Stimulated activated CD8-positive, alpha-beta memory T cell treated with anti-CD3 and anti-CD28 coated beads, Interleukin-15, amount 100 ng/mL, for 48 hours (primary cell): Measurements from ENCODE around the gene ITGA6.
"Not testable (repeated sequence)": the region's sequence is repeated elsewhere in the genome, so short reads cannot be mapped to it uniquely, and the experiment has no call there.

Experiments
- DNase-seq, 2 donors: peaks; one replicate each; pipeline ENCODE4 v3.0.0-alpha.2; 2020; ENCODE audit warnings: low read depth in 2 of 2

The ITGA6 gene

DNA sequence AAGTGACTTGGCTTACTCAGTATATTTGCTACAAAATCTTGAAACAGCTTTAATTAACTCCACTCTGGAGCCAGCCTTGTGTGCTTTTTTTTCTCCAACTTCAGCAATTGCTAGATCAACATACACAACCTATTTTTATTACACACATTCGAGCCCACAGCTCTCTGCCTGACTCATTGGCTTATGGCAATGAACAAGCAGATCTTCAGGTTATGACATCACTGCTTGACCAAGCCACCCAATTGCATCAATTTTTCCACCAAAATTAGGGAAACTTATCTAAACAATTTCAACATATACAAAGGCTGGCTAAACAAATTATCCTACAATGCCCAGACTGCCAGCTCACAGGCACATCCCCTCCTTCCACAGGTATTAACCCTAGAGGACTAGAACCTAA lies 88.9 kb downstream of the ITGA6 start:
- no peak for DNase-seq

DNA sequence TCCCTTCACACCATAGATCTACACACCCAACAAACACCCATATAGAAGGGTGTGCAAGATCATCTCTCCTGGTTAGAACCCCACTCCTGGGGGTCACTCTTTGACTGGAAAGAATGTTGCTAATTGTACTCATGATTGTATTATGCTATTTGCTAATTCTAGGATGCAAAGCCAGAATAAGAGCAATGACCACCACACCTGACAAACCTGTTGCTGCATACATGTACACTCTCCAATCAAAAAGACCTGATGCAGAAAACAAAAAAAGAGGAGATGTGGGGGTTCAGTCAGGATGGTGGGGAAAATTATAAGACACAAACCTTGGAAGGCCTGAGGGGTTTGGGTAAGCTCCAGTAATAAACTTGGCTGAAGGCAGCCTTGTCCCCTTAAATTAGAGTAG lies 91.6 kb downstream of the ITGA6 start:
- DNase-seq, result no peak

DNA sequence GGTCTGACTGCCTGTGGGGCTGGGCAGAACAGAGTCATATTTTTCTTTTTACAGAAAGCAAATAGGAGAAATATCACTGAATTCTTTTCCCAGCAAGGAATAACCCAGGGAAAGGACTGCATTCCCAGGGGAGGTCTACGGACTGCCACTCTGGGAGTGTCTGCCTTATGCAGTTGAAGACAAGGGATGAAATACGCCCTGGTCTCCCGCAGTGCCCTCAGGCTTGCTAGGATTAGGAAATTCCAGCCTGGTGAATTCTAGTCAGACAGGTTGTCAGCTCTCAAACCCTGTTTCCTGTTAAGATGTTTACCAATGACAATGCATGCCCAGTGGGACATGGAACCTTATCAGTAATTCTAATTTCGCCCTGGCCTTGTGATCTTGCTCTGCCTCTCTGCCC lies 98.2 kb downstream of the ITGA6 start:
- DNase-seq, result no peak

DNA sequence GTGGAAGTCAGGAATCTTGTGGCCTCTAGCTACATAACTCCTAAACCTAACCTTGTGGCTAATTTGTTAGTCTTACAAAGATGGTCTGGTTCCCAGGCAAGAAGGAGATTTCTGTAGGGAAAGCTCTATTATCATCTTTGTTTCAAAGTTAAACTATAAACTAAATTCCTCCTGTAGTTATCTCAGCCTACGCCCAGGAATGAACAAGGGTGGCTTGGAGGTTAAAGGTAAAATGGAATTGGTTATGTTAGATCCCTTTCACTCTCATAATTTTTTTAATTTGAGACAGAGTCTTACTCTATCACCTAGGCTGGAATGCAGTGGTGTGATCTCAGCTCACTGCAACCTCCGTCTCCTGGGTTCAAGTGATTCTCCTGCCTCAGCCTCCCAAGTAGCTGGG lies 103.9 kb downstream of the ITGA6 start:
- no peak for DNase-seq

DNA sequence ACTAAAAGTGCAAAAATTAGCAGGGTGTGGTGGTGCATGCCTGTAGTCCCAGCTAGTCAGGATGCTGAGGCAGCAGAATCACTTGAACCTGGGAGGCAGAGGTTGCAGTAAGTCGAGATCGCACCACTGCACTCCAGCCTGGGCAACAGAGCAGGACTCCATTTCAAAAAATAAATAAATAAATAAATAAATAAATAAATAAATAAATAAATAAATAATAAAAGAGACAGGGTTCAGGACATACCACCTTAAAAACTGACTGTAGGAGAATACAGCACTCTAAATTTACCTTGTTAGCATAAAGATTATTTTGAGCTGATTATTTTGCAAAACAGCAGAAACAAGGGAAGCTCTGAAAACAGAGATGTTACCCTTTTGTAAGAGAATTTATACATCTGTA lies 105.1 kb downstream of the ITGA6 start:
- DNase-seq, result not testable (repeated sequence)

DNA sequence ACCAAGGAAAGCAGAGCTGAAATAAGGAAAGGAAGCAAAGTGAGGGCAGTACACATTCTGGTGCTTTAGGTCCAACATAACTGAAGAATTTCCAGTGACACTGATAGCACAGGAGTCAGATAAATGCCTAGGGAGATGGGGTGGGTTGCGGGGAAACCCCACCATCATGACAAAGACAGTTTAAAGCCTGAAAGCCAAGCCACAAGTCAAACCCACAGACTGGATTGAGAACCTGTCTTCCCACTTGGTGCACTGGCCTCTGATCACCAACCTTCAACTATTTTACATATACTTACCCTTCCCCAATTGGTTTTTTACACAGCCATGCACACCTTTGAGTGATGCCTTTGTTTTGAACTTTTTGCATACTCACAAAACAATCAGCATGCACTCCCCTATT lies 106.3 kb downstream of the ITGA6 start:
- no peak for DNase-seq

DNA sequence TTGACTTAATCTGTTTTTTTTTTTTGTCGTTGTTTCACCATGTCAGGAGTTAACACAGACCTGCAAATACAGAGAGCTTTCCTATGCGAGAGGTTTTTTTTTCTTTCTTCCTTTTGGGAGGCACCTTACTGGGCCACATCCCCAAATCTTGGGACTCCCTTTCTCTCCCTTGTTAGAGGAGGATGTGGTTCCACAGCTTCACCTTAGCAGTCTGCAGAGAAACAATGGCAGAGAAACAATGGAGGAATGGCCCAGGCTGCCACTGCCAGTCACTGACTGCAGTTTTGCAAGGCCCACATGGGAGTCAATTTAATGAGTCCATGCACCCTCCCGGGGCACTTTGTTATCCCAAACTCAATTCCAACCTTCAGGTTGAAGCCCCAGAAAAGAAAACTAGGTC lies 107.7 kb downstream of the ITGA6 start:
- DNase-seq, result no peak

DNA sequence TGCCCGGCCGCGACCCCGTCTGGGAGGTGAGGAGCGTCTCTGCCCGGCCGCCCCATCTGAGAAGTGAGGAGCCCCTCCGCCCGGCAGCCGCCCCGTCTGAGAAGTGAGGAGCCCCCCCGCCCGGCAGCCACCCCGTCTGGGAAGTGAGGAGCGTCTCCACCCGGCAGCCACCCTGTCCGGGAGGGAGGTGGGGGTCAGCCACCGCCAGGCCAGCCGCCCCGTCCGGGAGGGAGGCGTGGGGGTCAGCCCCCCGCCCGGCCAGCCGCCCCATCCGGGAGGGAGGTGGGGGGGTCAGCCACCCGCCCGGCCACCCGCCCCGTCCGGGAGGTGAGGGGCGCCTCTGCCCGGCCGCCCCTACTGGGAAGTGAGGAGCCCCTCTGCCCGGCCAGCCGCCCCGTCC lies 110.5 kb downstream of the ITGA6 start:
- not testable (repeated sequence) for DNase-seq

DNA sequence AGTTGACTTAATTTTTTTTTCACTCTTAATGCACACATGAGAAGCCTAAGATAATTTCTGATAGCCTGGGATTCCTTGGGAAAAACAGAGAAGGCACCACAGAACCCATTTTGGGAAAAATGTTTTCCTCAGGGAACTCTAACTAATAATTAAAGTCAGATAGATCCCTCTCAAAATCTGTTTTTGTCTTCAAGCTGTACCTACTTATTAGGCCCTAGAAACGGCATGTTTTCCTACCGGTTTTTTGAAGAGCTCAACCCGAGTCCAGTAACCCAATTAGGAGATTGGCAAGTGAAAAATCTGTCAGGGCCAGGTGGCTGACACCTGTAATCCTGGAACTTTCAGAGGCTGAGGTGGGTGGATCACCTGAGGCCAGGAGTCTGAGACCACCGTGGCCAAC lies 112.4 kb downstream of the ITGA6 start:
- DNase-seq, result no peak

DNA sequence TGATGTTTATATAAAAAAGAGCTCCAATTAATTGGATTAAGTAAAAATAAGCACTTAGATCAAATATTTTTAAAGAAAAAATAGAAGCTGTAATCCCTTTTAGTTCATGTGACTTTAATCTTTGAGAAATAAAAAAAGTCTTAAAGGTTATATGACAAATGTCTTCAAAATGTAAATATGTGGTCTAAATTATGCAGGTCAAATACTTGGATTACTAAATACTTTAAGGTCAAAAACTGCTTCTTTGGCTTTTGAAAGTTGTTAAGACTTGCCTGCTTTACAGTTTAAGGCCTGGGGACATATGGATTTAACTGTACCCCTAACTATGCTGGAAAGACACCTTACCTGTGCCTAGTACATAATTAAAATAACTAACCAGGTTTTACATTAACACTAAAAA lies 113.0 kb downstream of the ITGA6 start:
- DNase-seq, result no peak

DNA sequence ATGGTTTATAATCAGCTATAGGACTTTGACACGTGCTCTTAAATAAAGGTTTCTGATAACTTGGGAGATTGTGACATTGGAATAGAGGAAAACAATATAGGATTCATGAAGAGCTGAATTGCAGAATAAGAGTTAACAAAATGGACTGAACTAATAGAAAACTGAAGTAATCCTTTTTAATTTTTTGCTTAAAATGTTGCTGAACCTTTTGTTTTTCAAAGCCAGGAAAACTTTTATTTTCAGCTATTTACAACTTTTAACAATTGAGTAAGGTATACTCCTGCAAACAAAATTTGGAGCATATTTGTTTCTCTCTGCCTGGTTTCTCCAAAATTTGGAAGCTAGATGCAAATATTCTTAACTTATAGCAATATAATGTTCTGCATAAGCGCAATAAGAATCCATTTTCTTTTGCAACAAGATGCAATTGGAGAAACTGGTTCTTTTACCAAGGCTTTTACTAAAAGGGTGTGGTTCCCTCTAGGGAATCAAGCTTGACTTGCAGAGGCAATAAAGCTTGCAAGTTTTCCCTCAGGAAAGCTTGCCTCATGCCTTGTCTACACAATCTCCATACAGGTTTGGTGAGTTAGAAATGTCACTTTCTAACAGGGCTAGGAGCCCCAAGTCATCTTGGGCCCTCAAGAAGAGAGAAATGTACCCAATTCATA lies 118.2 kb downstream of the ITGA6 start:
- DNase-seq, result no peak

DNA sequence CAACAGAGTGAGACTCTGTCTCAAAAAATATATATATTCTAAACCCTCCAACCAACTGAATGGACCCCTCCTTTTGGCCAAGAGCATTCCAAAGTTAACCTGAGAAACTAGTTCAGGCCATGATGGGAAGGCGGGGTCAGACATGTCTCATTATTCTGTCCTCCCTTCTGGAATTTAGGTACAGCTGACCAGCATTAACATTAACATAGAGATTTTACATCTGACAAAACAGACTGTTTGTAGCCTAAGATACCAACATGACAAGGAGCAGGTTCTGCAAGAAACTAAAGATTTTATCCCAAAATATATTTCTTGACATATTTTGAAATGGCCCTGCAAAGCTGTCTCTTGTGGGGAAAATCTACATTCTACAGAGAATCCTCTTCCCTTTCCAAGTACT lies 121.7 kb downstream of the ITGA6 start:
- DNase-seq, result no peak

DNA sequence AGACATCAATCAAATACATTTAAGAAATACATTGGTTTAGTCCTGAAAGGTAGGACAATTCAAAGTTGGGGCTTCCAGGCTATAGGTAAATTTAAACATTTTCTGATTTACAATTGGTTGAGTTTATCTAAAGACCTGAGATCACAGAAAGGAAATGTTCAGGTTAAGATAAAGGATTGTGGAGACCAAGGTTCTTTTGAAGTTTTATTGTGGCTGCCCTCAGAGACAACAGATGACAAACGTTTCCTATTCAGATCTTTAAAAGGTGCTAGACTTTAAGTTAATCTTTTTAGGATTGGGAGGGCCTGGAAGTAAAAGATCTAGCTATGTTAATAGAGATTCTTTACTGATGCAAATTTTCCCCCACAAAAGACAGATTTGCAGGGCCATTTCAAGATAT lies 122.4 kb downstream of the ITGA6 start:
- DNase-seq, result not testable (repeated sequence)

DNA sequence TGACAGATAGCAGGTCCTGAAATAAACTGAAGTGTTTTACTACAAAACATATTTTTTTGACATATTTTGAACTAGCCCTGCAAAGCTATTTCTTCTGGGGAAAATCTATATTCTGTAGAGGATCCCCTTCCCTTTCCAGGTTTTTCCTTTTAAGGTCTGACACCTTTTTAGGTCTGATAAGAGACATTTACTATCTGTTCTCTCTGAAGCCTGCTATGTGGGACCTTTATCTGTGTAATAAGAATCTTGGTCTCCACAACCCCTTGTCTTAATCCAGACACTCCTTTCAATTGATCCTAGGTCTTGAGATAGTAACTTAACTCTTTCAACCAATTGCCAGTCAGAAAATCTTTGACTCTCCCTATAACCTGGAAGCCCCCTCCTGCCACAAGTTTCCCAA lies 123.0 kb downstream of the ITGA6 start:
- no peak for DNase-seq

DNA sequence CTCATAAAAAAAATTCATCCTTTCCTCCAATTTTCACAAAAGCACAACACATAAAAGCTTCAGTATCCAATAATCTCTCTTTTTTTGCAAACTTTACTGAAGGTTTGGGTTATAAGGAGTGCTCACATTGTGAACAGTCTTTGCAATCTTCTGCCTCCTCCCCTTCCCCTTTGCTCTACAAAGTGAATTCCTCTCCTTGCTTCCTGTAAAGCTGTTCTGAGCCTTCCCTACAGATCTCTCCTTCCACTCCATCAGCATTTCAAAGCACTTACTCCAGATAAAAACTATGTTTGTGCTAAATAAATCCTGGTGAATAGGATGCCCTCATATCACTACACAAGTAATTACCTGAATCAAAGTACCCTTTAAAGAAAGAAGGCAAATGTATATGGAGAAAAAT lies 123.9 kb downstream of the ITGA6 start:
- DNase-seq, result no peak

DNA sequence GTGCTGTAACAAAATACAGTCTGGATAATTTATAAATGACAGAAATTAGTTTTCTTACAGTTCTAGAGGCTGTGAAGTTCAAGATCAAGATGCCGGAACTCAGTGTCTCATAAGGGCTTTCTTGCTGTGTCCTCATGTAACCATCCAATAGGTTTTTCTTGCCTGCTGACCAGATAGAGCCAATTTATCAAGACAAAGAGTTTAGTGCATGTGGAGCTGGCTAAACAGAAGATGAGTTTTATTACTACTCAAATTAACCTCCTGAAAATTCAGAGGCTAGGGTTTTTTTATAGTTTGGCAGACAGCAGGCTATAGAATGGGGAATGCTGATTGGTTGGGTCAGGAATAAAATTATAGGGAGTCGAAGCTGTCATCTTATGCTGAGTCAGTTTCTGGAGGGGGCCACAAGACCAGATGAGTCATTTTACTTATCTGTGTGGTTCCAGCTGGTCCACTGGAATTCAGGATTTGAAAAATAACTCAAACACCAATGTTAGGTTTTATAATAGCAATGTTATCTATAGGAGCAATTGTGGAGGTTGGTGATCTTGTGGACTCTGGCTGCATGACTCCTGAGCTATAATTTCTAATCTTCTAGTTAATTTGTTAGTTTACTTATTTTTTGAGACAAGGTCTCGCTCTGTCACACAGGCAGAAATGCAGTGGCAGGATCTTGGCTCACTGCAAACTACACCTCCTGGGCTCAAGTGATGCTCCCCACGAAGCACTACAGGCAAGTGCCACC lies 125.3 kb downstream of the ITGA6 start:
- no peak for DNase-seq

DNA sequence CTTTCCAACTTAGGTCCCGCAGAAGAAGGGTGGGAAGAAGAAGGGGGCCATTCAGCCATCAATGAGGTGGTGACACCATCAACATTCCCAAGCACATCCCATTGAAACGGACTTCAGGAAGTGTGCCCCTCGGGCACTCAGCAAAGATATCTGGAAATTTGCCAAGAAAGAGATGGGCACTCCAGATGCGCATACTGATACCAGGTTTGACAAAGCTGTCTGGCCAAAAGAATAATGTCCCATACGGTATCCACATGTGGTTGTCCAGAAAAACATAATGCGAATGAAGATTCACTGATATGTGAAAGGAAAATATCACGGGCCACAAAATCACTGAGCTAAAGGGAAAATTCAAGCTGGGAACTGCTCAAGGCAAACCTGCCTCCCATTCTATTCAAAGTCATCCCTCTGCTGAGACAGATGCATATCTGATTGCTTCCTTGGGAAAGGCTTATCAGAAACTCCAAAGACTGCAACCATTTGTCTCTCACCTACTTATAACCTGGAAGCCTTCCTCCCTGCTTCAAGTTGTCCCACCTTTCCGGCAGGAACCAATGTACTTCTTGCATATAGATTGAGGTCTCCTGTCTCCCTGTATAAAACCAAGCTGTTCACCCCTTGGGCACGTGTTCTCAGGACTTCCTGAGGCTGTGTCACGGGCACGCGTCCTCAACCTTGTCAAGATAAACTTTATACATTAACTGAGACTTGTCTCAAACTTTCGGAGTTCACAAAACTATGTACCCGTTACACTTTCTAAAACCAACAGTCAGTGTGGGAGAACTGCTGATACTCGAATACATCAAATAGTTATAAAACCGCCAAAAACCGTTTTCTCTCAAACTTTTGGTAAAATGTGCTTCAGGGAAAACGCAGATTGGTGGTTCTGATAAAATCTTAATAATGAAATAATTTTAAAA lies 127.2 kb downstream of the ITGA6 start:
- no peak for DNase-seq

DNA sequence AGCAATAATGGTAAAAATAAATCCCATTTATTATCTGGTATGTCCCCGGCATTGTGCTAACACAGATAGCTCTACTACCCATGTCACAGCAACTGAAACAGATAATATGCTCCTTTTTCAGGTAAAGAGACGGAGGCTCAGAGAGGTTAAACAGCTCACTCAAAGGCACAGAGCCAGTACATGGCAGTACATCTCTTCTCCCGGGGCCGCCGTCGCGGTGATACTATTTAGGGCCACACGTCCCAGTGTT lies 127.8 kb downstream of the ITGA6 start:
- DNase-seq, result no peak
